ENCODE results near the gene HDAC8.

HDAC8 gene

DNA sequence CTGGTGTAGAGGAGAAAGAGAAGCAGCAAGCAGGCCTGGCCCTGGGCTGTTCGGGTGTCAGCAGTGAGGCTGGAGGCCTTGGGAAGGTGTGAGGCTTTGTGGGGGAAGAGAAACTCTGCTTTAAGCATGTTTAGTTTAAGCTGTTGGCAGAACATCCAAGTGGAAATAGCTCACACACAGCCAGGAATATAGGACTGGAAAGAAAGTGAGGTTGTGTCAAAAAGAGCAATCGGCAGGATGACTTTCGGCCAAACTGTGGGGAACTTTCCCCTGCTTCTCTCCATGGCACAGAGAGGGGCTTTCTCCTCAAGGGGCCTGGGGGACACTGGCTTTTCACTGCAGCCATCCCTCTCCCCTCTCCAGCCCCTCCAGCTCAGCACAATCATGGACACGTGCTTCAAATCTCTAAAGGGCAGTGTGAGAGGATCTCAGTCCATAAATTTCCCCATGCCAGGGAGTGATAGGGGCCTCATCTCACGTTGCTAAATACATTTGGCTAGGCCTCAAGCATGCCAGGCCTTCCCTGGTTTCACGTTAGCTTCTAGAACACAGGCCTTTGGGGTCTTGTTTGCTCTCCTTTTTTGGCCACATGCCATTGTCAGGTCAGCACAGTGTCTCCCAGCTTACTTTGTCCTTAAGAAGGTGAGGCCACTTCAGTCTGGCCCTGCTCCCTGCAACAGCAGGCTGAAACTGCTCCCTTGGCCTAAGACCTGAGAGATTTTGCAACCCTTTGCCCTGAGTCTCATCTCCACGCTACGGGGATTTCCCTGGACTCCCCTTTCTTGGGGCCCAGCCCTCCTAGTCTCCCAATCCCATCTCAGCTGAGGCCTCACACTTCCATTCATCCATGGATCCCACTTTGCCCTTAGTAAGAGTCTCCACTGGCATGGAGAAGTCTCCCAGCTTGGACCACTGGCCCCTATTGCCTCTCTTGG is 258.7 kb downstream of the HDAC8 start:
- no peak for FAIRE-seq

DNA sequence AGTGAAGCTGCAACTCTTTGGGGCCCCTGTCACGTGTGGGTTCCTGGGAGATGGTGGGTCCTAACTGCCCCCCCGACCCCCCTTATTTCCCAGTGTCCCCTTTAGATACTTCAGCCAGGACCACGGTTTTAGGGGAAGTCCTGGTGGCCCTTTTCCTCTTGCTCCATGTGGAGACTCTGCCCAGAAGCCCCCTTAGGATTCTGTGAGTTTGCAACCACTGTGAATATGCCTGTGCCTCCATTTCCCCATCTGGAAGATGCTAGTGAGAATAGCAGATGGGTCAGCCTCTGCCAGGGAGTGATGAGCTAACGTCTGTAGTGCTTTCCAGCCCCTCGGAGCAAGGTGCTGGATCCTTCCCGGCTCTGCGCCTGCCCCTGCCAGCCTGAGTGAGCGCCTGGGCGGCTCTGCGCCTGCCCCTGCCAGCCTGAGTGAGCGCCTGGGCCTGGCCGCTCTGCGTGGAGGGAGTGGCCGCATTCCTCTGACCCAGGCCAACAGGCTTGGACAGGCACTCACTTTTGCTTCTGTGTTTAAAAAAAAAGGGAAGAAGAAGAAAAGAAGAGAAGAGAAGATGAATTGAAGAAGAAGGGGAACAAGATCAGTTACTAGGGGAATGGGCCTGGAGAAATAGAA is 260.2 kb downstream of the HDAC8 start:
- FAIRE-seq = no peak

DNA sequence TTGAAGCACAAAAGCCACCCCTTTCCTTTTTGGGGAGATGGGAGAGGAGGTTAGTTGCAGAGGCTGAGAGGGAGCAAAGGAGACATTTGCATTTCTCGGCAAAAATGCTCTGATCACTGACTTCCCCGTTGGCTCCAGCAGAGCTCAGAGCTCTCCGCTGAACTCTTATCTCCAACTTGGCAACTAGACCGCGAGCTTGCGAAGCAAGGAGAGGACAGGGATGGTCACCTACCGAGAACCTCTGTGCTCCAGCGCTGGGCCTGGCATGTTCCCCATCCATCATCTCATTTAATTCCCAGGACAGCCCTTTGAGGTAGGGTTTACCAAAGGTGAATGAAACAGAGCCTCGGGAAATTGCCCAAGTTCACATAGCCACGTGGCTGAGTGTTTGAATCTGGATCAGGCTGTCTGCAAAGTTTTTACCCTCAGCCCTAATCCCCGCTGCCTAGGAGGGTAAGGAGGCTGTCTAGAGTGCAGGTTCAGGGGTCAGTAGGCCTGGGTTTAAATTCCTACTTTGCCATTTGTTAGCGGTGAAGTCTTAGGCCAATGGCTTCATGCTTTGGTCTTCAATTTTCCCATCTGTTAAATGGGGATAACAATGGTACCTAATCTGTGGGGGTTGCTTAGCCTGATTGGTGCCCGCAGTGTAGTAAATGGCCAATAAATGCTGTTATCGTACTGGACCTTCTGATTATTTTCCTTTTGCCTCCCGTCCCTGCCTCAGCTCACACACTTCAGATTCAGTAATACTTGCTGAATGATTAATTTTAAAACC is 263.2 kb downstream of the HDAC8 start:
- no peak for FAIRE-seq

DNA sequence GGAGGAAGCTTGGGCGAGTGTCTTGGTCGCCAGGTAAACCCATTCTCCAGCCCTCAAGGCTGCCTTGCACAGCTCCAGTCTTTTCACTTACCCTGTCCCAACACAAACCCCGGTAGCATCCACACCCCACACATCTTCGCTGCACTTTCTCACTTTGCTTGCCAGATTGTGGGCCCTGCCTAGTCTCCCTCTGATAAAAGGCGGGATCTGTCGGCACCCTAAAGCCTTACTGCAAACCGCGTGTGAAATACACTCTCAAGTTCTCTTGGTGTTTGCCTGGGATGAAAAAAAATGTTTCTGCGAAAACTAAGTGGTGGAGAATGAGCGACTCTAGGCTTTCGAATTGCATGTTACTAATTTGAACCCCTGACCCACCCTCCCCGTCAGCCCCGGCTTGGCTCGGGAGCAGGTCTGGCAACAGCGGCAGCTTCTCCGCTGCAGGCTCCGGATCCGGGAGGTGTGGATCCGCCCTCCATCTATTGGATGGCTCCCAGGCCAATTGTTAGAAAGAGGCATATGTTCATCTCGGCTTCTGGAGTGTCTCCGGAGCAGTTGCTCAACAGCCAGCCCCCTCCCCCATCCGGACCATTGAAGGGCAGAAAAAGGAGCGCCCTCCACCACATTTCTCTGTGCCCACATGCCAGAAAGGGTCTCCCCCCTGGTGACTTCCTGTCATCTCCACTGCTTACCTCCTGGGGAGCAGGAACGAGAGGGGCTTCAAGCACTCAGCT is 263.9 kb downstream of the HDAC8 start:
- FAIRE-seq = peak; percentile 41

DNA sequence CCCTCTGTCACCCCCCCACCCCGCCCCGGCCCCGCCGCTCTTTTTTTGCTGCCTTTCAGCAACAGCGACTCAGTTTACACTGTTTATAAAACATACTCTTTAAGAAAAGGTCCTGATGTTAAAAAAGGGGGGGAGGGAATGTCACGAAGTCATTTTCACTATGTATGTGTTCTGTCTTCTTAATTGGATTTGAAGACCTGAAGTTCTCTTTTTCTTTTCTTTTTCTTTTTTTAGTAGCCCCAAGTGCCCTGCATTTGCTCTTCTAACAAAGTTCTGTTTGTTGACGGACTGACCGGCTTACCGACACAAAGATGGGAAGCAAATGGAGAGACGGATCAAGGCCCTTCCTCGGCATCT is 264.5 kb downstream of the HDAC8 start:
- FAIRE-seq = no peak

DNA sequence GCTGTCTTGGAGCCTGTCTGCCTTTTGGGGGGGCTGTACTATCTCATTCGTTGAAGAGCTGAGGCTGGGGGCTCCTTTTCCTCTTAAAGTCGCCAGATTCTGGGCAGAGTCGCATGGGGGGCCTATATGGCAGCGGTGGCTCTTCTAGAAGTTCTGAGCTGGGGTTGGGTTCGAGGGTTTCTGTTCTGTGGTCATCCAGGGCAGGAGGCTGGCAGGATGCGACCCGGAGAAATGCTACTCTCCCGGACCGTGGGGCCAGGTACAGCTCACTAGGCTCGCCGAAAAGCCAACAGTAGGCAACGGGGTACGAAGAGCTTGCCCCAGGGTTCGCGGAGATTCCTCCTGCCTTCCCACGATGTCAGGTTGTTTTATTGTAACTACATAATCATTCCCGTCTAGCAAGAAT is 265.0 kb downstream of the HDAC8 start:
- no peak for FAIRE-seq

DNA sequence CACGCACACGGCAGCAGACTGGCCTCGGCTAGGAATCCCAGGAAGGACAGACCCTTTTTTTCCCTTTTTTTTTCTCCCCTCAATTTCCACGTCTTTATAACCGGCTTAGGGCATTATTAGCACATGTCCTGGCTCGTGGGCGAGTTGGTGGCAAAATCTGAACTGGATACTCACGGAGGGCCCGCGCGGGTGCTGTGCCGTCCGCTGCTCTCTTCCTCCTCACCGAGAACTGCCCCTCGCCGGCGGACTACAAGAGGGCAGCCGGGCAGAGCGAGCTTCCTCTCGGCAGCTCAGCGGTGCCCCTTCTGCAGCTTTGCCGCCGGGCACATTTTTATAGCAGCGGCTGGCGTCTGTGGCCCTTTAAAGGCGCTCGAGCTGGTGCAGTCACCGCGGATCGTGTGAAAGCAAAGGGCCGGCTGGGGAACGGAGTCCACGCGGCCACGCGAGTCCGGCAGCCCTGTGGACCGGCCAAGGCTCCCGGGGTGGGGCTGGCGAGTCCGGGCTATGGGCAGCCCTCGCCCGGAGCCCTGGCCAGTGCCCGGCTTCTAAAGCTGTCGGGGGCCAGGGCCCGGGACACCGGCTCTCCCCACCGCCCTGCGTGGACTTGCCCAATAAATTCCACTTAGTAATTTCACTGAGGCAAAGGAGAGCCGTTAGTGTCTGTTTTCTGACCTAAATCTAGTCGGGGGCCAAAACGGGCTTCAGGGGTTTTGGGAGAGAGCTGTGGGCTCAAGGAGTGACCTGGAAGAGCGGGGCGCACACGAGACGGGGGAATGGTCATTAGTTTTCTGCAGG is 265.6 kb downstream of the HDAC8 start:
- FAIRE-seq = peak; percentile 33

DNA sequence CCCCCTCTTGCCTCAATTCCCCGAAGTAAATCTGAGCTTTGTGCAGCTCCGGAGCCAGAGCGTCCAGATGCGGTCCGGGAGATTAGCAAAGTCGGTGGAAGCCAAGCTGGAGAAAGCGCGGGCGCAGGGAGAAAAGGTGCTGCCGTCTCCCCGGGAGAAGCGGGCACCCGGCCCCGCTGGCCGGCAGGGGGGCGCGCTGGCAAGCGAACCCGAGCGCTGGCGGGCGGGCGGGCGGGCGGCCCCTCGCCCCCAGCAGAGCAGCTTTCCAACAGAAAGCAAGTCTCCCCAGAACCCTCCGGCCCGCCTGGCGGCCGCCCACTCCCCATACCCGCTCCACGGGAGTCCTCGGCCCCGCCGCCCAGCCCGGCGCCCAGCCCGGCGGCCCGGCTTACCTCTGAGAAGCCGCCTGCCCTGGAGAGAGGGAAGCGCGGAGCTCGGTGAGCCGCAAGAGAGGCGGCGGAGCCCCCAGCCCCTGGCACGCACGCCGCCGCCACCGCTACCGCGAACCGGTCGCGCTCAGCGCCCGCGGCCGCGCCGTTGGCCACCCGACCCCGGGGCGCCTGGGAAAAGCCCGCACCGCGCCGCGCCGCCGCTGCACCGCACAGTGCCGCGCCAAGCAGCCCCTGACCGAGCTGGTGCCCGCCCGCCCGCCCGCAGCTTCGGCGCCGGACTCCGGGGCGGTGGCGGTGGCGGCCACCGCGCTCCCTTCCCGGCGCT is 266.4 kb downstream of the HDAC8 start:
- no peak for FAIRE-seq

DNA sequence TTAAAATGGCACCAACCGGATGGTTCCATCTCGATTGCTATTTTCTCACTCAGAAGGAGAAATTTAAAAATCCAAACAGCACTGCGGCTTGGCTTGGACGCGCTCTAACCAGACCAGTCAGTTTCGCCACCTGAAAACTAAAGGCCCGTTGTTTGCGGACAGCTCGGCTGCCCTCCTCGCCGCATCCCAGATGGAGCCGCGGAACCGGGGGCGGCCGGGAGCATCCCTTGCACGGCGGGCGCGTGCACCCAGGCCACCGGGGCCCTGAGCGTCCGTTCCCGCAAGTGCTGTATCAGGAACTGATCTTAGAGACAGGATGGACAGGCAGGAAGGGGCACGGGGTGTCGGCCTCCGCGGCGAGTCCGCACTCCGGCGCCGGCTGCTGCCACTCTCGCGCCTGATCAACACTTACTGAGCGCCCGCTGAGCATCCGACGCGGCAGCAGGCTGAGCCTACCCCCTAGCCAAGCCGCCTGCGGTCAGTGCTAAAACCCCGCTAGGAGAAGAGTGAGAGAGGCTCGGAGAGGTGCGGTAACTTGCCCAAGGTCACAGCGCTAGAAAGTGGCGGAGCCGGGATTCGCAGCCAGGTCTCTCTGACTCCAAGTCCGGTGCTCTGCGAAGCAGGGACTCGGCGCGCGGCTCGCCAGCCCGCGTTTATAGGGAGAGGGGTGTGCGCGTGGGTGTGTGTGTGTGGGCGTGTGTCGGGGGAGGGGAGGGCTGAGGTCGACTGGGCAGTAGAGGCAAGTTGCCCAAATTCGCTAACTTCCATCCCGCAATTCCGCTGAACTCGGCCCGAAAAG is 267.2 kb downstream of the HDAC8 start, which contains the start of gene CITED1:
Gene CITED1 (minus strand): TSS at position 629 of the 799 bp plus-strand sequence. CDS start 3,045 bp downstream, outside the sequence.
- FAIRE-seq = no peak

DNA sequence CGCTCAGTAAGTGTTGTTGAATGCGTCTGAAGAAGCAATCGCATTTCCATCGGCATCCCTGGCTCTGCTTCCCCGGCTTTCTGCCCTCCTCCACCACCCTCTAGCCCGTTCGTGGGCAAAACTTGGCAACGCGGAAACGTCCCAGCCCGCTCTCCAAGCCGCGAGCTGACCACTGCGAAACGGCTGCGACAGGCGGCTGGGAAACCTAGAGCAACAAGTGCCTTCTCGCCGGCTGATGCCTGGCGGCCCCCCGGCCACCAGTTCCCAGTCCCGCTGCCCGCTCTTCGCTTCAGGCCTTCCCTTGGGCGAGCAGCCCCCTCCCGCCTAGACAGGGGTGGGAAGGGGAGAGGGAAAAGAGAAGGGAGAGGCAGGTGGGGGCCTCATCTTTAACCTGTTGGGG is 267.8 kb downstream of the HDAC8 start:
- no peak for FAIRE-seq

DNA sequence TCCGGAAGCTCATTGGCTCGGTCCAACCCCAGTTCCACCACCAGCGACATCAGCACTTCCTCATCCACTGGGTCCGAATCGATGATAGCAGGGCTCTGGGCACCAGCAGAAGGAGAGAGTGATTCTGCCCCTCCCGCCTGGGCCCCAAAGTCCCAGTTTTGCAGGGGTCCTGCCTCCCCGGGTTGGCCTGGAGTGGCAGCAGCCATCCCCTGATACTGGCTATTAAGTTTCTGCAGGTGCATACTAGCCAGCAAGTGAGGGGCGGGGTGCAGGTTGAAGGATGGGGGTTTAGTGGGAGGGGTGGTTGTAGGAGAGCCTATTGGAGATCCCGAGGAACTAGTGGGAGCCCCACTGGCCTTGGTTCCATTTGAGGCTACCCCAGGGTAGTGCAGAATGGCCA is 270.9 kb downstream of the HDAC8 start:
- FAIRE-seq = no peak

DNA sequence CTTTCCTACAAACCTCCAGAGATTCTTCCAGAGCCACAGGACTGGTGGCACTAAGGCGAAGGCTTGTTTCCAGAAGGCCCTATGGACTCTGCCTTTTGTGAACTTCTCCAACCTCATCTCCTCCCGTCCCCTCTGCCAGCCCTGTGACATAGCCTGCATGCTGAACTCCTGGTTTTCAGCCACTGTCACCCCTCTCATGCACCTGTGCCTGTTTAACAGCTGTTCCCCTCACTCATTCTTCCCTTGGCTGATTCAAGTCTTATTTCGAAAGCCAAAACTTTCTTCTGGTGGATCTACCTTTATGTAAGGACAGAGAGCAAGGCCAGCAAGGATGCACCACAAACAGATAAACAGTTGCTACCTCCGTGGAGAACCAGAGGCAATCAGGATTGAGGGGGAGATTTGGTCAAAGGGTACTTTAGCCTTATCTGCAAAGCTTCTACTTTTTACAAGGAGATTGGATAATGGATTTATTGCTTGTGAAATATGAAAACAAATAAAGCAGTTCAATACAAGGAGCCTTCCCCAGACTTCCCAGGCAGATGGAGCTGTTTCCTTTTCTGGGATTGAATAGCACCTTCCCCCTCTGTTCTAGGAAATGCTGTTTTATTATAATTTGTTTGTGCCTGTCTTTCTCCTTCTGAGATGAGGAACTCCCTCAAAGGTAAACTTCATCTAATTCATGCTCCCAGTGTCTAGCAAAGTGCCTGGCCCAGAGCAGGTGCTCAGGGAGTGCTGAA is 272.6 kb downstream of the HDAC8 start:
- no peak for FAIRE-seq

DNA sequence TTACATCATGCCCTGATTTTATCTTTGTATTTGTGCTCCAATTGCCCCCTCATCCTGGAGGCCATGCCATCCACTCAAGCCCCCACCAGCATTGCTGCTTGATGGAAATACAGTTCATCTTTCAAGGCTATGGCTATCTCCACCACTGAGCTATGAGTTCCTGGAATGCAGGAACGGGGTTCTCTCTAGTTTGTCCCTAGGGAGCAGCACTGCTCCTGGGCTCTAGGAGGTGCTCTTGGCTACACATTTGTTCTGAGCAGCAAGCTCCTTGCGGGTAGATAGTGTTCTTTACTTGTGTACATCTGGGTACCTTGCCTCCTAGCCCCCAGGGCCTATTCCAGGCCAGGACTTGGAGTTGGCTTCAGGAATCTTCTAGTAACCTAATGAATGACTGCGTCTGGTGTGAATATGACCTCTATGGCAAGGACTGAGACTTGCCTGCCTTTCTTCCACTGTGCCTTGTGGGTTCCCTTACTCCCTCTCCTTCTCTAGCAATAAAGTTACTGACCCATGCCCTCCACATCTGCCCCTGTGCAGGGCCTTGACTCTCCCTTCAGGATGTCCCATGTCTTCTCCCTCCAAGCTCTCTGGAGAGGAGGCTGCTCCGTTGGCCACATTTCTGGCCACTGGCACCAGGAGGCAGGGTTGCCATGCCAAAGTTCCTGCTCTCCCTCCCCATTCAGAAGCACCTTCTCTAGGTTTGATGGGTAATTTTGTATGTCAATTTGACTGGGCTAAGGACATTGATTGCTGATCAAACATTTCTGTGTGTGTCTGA is 274.5 kb downstream of the HDAC8 start:
- no peak for FAIRE-seq

DNA sequence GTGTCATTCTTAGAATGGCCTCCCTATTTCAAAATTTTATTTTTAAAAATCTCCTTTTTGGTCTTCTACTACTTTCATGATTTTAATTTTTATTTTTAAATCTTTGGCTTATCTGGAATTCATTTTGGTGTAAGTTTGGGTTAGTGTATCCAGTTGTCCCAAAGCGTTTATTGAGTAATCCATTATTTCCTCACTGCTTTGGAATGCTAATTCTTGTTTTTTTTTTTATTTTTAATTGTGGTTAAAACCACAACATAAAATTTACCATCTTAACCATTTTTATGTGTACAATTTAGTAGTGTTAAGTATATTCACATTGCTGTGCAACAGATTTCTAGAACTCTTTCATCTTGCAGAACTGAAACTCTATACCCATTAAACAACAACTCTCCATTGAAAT is 275.7 kb downstream of the HDAC8 start:
- FAIRE-seq = no peak

DNA sequence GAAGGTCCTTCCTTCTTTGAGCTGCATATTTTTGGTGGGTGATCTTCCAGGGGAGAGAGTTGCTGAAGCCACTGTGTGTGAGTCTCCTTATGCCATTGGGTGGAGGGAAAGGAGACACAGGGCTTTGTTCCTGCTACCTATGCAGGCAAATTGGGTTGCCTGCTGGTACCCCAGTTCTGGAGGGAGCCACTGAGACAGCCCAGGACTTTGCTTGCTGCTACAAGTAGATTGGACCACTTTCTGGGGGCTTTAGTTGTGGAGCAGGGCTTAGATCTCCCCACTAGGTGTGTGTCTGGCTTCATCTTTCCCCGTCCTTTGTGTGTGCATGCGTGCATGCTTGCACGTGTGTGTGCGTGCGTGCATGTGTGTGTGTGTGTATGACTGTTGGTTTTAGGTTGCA is 276.9 kb downstream of the HDAC8 start:
- FAIRE-seq = no peak

DNA sequence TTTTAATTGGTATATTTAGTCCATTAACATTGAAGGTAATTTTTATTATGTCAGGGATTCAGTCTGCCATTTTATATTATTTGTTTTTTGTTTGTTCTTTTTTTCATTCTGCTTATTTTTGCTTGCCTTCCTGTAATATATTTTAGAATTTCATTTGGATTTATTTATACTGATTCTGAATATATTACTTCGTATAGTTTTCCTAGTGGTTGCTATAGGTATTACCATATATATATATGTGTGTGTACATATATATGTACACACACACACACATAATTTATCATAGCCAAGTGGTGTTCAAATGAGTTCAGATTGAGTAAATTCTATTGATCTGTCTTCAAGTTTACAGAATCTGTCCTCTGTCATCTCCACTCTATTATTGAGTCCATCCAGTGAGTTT is 278.1 kb downstream of the HDAC8 start:
- FAIRE-seq = no peak

DNA sequence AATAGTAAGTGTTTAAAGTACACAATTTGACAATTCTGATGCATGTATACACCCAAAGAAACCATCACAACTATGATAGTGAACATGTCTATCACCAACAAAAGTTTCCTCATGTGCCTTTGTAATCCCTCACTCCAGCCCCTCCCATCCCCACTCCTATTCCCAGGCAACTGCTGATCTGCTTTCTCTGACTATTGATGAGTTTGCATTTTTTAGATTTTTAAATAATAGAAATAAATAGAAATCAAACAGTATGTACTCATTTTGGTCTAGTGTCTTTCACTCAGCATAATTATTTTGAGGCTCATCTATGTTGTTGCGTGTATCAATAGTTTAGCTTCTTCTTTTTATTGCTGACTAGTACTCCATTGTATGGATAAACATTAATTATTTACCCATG is 290.3 kb downstream of the HDAC8 start:
- no peak for FAIRE-seq

DNA sequence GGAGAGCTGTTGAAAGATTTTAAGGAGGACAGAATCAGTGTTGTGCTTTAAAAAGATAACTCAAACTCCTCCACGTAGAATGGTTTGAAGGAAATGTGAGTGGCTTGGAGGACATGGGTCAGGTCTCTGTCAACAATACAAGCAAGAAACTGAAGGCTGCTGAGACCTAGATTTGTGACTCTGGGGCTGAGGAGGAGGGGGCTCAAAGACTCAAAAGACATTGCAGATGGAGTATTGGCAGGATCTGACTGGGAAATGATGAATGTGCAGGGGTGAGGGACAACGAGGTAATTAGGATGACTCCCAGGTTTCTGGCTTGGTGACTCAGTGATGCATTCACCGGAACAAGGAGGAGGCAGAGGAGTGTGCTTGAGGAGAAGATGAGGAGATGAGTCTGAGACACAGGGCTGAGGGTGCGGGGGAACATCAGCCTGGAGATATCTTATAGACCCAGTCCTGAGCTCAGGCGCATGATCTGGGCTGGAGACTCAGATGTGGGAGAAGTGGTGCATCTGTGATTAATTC is 292.3 kb downstream of the HDAC8 start:
- no peak for FAIRE-seq
